Stimulated activated CD8-positive, alpha-beta memory T cell treated with anti-CD3 and anti-CD28 coated beads, Interleukin-15, amount 100 ng/mL, for 1 hour (primary cell): Measurements from ENCODE around the gene CORO2A.

Experiments
- DNase-seq: peaks from one replicate; pipeline ENCODE4 v3.0.0-alpha.2; 2020; ENCODE audit warnings: low read depth

The CORO2A gene

GRCh38 chr9:98219794-98220370, 27.4 kb upstream of the CORO2A start:
- no peak for DNase-seq

- no peak for DNase-seq
These were observed 26.9 kb upstream of the CORO2A start for GRCh38 chr9:98219364-98219716.

GRCh38 chr9:98218562-98219363, 26.3 kb upstream of the CORO2A start:
- no peak for DNase-seq

- DNase-seq, result no peak
These were observed 24.8 kb upstream of the CORO2A start for GRCh38 chr9:98217255-98217654.

GRCh38 chr9:98216391-98216790, 24.0 kb upstream of the CORO2A start:
- no peak for DNase-seq

- no peak for DNase-seq
These were observed 23.4 kb upstream of the CORO2A start for GRCh38 chr9:98215821-98216220.

- DNase-seq, result no peak
These were observed 22.8 kb upstream of the CORO2A start for GRCh38 chr9:98215271-98215670.

- no peak for DNase-seq
These were observed 22.4 kb upstream of the CORO2A start for GRCh38 chr9:98214811-98215210.

GRCh38 chr9:98211260-98211659, 18.8 kb upstream of the CORO2A start:
- no peak for DNase-seq

GRCh38 chr9:98210435-98210834, 18.0 kb upstream of the CORO2A start:
- DNase-seq, result no peak

- DNase-seq, result no peak
These were observed 17.1 kb upstream of the CORO2A start for GRCh38 chr9:98209530-98209929.

GRCh38 chr9:98208635-98209034, 16.2 kb upstream of the CORO2A start:
- no peak for DNase-seq

GRCh38 chr9:98207606-98208005, 15.2 kb upstream of the CORO2A start:
- no peak for DNase-seq

- DNase-seq, result no peak
These were observed 14.3 kb upstream of the CORO2A start for GRCh38 chr9:98206754-98207153.

GRCh38 chr9:98204692-98205091, 12.3 kb upstream of the CORO2A start:
- no peak for DNase-seq

- no peak for DNase-seq
These were observed 10.7 kb upstream of the CORO2A start for GRCh38 chr9:98203153-98203552.

GRCh38 chr9:98202252-98202651, 9.8 kb upstream of the CORO2A start:
- no peak for DNase-seq

GRCh38 chr9:98201749-98202148, 9.3 kb upstream of the CORO2A start:
- DNase-seq, result no peak

GRCh38 chr9:98201102-98201501, 8.7 kb upstream of the CORO2A start:
- no peak for DNase-seq

GRCh38 chr9:98199388-98200033, 7.1 kb upstream of the CORO2A start:
- DNase-seq, result no peak

- no peak for DNase-seq
These were observed 3.2 kb upstream of the CORO2A start for GRCh38 chr9:98195671-98196070.

- DNase-seq, result no peak
These were observed 1.0 kb upstream of the CORO2A start for GRCh38 chr9:98193336-98193944.
